Right lobe of liver (tissue), 6 donors: ENCODE results near the gene PNPLA7. TPM values are rescaled to one million over a fixed set of nuclear protein-coding genes. Genes with fewer than 3 reads are reported as not detected.

Experiments used
- ATAC-seq, 4 donors: fragments of 200-7000 bp; cut with Tn5 transposase; one replicate each; pipeline ENCODE4 v1.9.1; 2020; ENCODE audit warnings: mild to moderate bottlenecking in 4 of 4, moderate library complexity in 4 of 4
- DNase-seq, 3 donors: peaks; one replicate each; pipeline ENCODE4 v3.0.0-alpha.2; 2020
- H3K27ac ChIP-seq, 3 donors: fragments of 200-600 bp; one replicate each; pipeline ENCODE4 v1.8.0; 2022
- H3K27me3 ChIP-seq, 2 donors: fragments of 200-600 bp; one replicate each; pipeline ENCODE4 v1.8.0; 2022
- H3K36me3 ChIP-seq, 4 donors: fragments of 200-600 bp; sonication (generic) in 1 of 4; one replicate each; pipeline versions ENCODE4 v1.5.1 to v1.8.0; 2017 to 2022; ENCODE audit warnings: control low read depth in 1 of 4
- H3K4me1 ChIP-seq, 4 donors: fragments of 200-600 bp; sonication (generic) in 1 of 4; one replicate each; pipeline versions ENCODE4 v1.5.1 to v1.8.0; 2017 to 2022; ENCODE audit warnings: control low read depth in 1 of 4
- H3K4me3 ChIP-seq, 3 donors: fragments of 200-600 bp; one replicate each; pipeline ENCODE4 v1.8.0; 2022
- H3K9me3 ChIP-seq, 4 donors: fragments of 200-600 bp; sonication (generic) in 1 of 4; one replicate each; pipeline versions ENCODE4 v1.5.1 to v1.8.0; 2017 to 2022; ENCODE audit warnings: control low read depth in 1 of 4
- CTCF ChIP-seq, 4 donors: fragments of 200-600 bp in 3 of 4; fragments of 450-650 bp in 1 of 4; IDR thresholded peaks; one replicate each; pipeline versions ENCODE4 v1.5.1 to v1.8.0; 2016 to 2022; ENCODE audit warnings: antibody characterized with exemption in 4 of 4, mild to moderate bottlenecking in 2 of 4
- POLR2A ChIP-seq: fragments of 450-650 bp; IDR thresholded peaks from one replicate; pipeline ENCODE4 v1.6.1; 2017; ENCODE audit warnings: antibody characterized with exemption, mild to moderate bottlenecking
- WGBS: methylation state at CpG from one replicate; pipeline ENCODE4 v1.1.6; 2018; ENCODE audit warnings: low coverage, low lambda C conversion rate; ENCODE audit not compliant: insufficient coverage; ENCODE audit errors: missing lambda C conversion rate; 5-methylcytosine and 5-hydroxymethylcytosine counted together
- intact Hi-C, 2 donors: fragments of 100-400 bp; cut with DNase I; formaldehyde crosslinking; loops; one replicate each; pipeline versions ENCODE4 v1.11.2 to v1.14.1; 2022
- total RNA-seq, 6 experiments: library from RNA; depleted of rRNA in 2 of 6; stranded (reverse); fragments of >200 nt in 2 of 6; fragmentation: NEBNext Ultra II Directional in 3 of 6; extraction: Animal tissue kit (Norgen Biotek cat#: 25700) in 3 of 6; gene quantifications; one replicate each; pipeline versions ENCODE4 v1.1.0 to v1.2.4, GENCODE V29; 2016 to 2023
- donor health status: DM: no; HTN: yes; CAD: no.
- donor health status: DM: no; HTN: no; CAD: no.
- donor health status: DM: no; HTN: no; CAD: no.
- donor health status: DM: no; HTN: yes; CAD: no.
- donor health status: DM: no; HTN: yes; CAD: no.

Gene PNPLA7
- total RNA-seq, 6 experiments from 2014 or later = 3.9 to 15.6 (median 7.4) TPM

GRCh38 chr9:137430723-137431415, 119.3 kb downstream of the PNPLA7 start:
- 95% methylated on average over 7 of the region's 27 CpGs for WGBS
- intact Hi-C loops = no loop called here
- DNase-seq = peak in 2 of 3 donors; percentile 23 to 49

GRCh38 chr9:137429974-137430722, 120.1 kb downstream of the PNPLA7 start:
- WGBS = 66% methylated on average over 7 of the region's 34 CpGs
- Histone ChIP-seq H3K4me3 (no peak overlapping the region), H3K4me1 (no peaks in the 10 kb centered on the region), H3K27me3 (no peaks in the 10 kb centered on the region), H3K9me3 (no peaks in the 10 kb centered on the region), H3K27ac (no peak overlapping the region), H3K36me3 (no peaks in the 10 kb centered on the region)
- peak in 2 of 3 donors; percentile 15 to 51 for DNase-seq
- intact Hi-C loops = no loop called here
- TF ChIP-seq CTCF (IDR thresholded peaks at IDR 0.05) (no peak), POLR2A (no peak)
- ATAC-seq = no peak

More at GRCh38 chr9:137430723-137431415, 119.3 kb downstream of the PNPLA7 start:
- Histone ChIP-seq H3K27me3 (no peaks in the 10 kb centered on the region), H3K4me3 (no peak overlapping the region), H3K27ac (no peak overlapping the region), H3K9me3 (no peaks in the 10 kb centered on the region), H3K36me3 (no peaks in the 10 kb centered on the region), H3K4me1 (no peaks in the 10 kb centered on the region)
- no peak for TF ChIP-seq POLR2A
- TF ChIP-seq CTCF (IDR thresholded peaks at IDR 0.05) = no peak
- no peak for ATAC-seq

GRCh38 chr9:137429546-137429890, 120.7 kb downstream of the PNPLA7 start:
- Histone ChIP-seq H3K27ac (no peak overlapping the region), H3K36me3 (no peaks in the 10 kb centered on the region), H3K4me3 (no peak overlapping the region), H3K9me3 (no peaks in the 10 kb centered on the region), H3K4me1 (no peaks in the 10 kb centered on the region), H3K27me3 (no peaks in the 10 kb centered on the region)
- DNase-seq = peak in 2 of 3 donors; percentile 16 to 36
- no peak for TF ChIP-seq POLR2A
- TF ChIP-seq CTCF (IDR thresholded peaks at IDR 0.05) = no peak
- no peak for ATAC-seq
- intact Hi-C loops = no loop called here
- 83% methylated on average over 1 of the region's 14 CpGs for WGBS

GRCh38 chr9:137428841-137429545, 121.2 kb downstream of the PNPLA7 start:
- Histone ChIP-seq H3K4me3 (no peak overlapping the region), H3K4me1 (peaks cover 0 to 2% (median 0%) of the 10 kb centered on the region in 4 donors), H3K27ac (no peak overlapping the region), H3K9me3 (no peaks in the 10 kb centered on the region), H3K36me3 (no peaks in the 10 kb centered on the region), H3K27me3 (no peaks in the 10 kb centered on the region)
- TF ChIP-seq POLR2A = no peak
- no peak for TF ChIP-seq CTCF (IDR thresholded peaks at IDR 0.05)
- DNase-seq (peak in 2 of 3 donors; percentile 25 to 50), ATAC-seq (no peak)
- intact Hi-C loops = no loop called here
- no CpG with 5 or more reads among the region's 27 CpGs for WGBS
